HG02588 (cell line): ENCODE measurements around the gene OS9.

Experiments used
- ATAC-seq: cut with Tn5 transposase; IDR thresholded peaks from one replicate; pipeline ENCODE4 v1.9.1; 2021; ENCODE audit warnings: mild to moderate bottlenecking, moderate library complexity; ENCODE audit not compliant: unreplicated experiment

The OS9 gene

GRCh38 chr12:57750561-57751431, 56.9 kb downstream of the OS9 start:
- no peak for ATAC-seq

GRCh38 chr12:57751432-57751787, 57.5 kb downstream of the OS9 start:
- ATAC-seq = no peak

DNA sequence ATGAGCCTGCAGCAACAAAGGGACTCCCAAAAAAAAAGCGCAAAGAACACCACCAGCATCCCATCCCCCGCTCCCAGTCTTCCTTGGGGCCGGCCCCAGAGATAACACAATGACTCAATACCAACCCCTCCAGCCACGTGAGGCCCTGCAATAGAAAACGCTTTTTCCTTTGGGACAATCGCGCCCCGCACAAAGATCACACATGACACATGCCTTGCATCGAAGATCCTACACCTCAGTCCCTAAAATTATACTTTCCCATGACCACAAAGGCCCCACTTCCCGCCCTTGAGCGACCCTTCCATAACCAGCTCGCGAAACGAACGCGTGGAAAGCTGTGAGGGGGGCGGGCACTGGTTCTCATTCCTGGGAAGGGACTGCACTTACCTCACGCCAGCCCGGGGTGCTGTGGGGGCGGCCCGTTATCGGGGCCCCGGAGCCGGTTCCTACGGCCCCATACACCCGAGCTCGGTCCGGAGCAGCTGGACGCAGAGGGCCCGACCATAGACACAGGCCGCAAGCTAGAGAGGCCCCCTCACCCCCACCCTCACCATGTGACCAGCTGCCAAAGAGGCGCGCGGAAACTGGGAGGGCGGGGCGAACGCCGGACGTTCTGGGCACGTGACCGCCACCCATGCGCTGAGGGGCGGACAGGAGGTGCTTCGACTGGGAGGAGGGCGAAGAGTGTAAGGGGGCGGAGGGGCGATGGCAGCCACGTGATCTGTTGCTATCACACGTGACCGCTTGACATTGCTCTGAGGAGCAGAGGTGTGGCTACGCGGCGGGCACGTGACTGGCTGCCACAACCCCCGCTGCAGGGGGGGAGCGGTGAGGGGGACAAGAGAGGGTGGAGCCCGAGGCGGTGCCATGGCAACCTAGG, 58.1 kb downstream of the OS9 start, which contains the start of gene CDK4:
Gene CDK4, minus strand, starts transcription at position 523 of the 880 bp plus-strand sequence. CDS start 593 bp downstream, outside the sequence.
- ATAC-seq = peak; percentile 68

- ATAC-seq = no peak
Measured at GRCh38 chr12:57752668-57753000, 58.7 kb downstream of the OS9 start.

DNA sequence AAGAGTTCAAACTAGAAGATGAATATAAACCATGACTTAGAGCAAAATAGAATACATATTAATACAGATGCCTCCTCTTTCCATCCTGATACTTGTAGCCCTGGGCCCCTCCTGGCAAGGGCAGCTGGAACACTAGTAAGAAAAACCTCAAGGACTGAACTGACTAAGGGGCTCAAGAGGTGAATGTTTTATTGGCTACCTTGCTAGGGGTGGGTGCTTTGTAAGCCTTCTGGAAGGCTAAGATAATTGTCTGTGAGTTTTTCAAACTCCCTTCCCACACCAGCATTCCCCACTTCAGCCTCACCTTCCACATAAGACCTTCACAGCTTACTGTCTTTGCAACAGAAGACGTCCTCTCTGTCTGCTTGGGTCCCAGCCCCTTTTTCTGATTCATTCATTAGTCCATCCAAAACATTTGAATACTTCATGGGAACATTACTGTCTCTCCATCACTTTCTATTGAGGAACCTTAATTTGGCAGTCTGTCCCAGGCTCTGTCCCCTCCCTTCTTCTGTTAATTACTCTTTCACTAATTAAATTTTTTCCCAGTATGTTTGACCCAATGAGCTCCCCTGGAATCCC, 59.9 kb downstream of the OS9 start:
- no peak for ATAC-seq

GRCh38 chr12:57754411-57755193, 60.7 kb downstream of the OS9 start, which contains the start of gene MARCHF9:
Gene MARCHF9 (plus strand): TSS chr12:57755103. CDS start chr12:57755529, 426 bp downstream.
- no peak for ATAC-seq

DNA sequence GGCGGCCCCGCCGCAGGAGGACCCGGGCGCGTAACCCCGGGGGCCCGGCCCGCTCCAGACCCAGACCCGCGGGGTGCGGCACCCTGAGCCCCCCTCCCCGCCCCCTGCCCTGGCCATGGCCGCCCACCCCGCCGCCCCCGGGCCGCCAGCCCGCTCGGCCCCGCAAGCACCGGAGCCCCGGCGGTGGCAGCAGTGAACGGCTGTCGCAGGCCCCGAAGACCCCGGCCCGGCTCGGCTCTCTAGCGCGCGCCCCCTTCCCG, 61.2 kb downstream of the OS9 start:
- ATAC-seq = no peak

- no peak for ATAC-seq
Measured at GRCh38 chr12:57755454-57756372, 61.8 kb downstream of the OS9 start.

DNA sequence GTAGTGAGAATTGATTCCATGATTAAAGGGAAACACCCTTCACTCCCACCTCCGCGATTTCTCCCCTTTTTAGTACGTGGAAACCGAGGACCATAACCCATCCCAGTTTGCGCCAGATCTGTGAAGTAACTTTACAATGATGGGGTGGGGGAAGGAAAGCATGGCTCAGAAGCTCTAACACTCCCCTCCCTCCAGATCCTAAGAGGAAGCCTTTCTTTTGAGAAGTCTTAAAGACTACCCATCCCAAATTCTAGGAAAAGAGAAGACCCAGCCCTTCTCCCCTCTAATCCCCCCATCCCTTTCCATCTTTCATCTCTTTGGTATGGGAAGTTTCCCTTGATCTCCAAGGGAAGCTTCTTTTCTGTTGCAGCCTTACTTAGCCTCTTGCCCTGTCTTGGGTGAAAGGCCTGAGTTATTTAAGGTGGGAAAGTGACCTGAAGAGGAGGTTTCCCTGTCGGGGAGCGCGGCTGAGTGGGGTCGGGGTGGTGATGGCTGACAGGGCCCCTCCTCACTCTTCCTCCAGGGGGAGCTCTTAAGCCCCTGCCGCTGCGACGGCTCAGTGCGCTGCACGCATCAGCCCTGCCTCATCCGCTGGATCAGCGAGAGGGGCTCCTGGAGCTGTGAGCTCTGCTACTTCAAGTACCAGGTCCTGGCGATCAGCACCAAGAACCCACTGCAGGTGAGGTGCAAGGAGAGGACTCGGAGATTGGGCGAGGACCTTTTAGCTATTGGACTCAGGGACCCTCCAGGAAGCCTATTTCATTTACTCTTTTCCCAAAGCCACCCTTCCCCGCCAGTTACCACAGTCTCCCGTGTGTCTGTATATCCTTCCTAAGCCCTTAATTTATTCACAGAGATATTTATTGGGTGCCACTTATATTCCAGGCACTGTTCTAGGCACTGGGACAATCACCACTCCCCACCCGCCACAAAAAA, 62.7 kb downstream of the OS9 start:
- ATAC-seq = peak; percentile 19

- no peak for ATAC-seq
Measured at GRCh38 chr12:57757771-57758170, 63.8 kb downstream of the OS9 start.

DNA sequence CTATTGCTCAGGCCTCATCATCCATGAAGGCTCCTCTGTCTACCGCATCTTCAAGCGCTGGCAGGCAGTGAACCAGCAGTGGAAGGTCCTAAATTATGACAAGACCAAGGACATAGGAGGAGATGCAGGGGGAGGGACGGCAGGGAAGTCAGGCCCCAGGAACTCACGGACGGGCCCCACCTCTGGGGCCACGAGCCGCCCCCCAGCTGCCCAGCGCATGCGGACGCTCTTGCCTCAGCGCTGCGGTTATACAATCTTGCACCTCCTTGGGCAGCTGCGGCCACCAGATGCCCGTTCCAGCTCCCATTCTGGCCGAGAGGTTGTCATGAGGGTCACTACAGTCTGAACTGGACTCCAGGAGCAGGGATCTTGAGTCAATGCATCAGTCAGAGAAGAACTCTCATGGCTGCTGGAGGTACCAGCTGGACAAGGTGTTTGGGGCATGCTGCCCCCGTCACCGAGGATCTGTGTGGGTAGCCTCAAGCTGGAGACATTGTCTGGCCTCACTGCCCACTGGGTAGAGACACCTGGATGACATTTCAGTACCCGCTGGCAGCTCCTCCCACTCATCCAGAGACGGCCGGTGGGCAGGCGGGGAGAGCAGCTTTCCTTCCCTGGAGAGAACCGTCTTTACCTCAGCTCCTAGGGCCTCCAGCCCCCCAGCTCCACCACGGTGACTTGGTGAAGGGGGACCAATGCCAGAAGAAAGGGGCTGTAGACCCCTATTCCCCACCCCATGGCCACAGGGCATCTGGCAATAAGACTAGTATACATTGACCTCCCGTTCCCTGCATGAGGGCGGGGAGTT, 64.8 kb downstream of the OS9 start:
- no peak for ATAC-seq

DNA sequence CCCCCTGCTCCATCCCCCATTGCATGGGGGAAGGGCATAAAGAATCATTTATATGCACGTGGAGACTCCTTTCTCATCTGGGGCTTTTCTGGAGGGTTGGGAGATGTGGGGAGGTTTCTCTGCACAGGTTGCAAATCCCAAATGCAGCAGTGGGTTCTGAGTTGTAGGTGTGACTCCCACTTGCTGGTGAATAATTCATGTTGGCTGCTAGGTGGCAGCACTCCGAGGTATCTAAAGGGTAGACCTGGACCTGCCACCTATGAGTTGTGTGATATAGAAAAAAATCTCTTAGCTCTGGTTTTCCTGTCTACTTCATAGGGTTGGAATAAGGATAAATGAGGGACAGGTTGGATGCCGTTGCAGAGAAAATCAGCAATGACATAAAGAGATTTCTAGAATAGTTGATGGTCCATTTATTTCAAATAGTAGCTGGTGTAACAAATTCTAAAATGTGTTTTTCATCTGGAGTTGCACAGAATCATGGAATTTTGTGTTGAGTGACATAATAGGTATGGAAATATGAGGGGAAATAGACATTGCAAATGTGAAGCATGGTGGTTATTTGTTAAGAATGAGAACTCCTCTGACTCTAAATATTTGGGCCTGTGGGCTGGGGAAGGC, 65.5 kb downstream of the OS9 start:
- ATAC-seq = no peak

DNA sequence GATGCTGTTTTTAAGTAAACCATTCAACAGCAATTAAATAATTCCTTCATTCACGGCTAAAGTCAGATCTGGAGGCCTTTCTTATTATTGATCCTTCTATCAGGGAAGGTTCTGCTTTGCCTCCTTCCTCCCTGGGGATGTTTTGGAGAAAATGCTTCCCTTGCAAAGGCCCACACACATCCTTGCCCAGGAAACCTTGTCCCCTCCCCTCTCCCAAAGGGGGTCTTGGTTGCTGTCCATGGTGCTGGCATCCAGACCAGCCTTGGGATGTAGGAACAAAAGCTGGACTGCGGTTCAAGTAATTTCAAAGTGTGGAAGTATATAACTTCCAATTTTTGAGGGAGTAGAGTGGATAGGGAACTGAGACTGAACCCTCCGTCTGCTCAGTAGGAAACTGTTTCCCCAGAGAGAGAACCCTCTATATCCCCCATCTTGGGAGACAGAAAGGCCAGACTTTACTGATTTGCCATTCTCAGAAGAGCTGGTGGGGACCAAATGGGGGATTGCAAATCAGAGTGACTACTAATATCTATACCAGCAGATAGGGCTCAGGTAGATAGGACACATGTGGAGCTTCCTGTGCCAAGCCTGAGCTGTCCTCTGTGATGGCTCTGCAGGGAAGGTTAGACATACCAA, 66.5 kb downstream of the OS9 start:
- no peak for ATAC-seq

DNA sequence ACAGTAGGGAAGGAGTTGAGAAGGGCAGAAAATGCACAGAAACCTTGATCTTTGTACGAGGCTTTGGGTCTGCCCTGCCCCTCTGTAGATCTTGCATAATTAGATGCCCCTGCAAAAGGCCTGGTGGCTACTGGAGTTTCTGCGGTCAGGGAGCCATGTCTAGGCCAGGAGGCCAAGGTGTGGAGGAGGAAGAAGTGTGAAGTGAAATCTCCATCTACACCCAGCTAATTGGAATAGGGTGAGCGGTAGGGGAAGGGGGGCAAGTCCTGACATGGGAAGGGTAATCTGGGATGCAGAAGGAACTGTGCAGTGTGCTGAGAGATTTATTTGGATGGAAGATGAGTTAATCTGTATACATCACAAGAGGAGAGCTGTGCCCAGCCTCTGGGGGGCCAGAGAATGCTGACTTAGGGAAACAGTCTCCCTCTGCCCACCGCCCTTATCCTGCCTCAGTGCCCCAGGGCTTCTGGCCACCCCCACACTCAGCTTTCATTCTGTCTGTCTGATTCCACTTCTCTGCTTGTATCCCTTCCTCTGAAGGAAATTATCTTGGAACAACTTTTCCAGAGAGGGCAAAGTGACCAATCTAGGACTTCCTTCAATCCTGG, 67.6 kb downstream of the OS9 start:
- ATAC-seq = no peak

DNA sequence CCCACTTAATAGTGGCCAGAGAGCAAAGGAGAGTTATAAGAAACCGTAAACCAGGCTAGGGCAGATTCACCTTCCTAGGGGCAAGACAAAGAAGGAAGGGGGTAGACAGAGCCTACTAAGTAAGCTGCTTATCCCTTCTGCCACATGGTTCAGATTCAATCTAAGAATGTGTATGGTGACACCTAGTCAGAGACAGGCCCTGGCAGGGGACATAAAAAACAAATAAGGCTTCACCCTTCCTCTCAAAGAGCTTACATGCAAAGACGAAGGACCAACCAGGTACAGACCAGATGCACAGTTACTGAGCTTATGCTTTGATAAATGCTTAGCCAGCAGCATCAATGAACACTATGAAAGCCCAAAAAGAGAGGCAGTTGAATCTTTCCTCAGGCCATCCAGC, 68.5 kb downstream of the OS9 start:
- no peak for ATAC-seq

DNA sequence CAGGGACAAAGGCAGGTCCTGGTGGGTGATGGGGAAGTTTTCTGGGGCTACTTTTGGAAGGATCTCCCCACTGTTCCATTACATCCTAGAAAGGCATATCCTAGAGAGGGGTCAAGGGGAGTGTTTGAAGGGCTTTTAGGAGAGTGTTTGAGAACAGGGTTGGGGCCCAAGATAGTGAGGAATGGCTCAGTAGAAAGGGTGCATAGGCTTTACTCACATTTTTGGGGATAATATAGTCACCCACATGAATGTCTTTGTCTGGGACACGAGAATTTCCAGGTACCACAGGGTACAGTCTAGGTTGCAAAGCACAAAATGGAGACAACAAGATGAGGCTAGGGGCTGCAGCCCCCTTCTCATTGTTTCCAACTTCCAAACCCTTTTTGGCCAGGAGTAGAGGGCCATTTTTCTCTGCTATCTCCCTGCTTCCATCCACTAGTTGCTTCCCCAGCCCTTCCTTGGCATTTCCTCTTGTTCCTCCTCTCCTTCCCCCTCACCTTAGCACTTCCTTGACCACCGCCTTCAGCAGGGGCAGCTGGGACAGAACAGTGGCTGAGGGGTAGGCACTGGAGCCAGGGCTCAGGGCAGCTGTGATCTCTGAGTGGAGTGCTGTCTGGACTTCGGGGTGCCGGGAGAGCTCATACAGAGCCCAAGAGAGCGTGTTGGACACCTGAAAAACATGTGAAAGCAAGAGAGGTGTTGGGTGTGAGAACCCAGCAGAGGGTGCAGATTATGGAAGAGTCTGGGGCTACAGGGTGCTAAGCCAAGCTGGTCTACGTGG, 70.1 kb downstream of the OS9 start:
- ATAC-seq = no peak
